C4-2B (cell line): Measurements from ENCODE around the gene KCNMB2.

Experiments
- H3K27ac ChIP-seq: fragments of 450-650 bp; 2 replicates; pipeline ENCODE4 v1.5.1; 2017
- CTCF ChIP-seq: fragments of 450-650 bp; conservative IDR thresholded peaks from 2 replicates; pipeline ENCODE4 v1.5.1; 2017; ENCODE audit warnings: mild to moderate bottlenecking
- ZFX ChIP-seq: fragments of 450-650 bp; IDR thresholded peaks from 2 replicates; pipeline ENCODE4 v1.6.1; 2017

KCNMB2 gene

GRCh38 chr3:178583963-178584575 is 47.8 kb downstream of the KCNMB2 start:
- TF ChIP-seq ZFX (no peak), CTCF (no peak)
- no peak overlapping the region; the same call in 1 of the 2 replicates for H3K27ac ChIP-seq

GRCh38 chr3:178584722-178585380 is 48.6 kb downstream of the KCNMB2 start:
- no peak overlapping the region for H3K27ac ChIP-seq
- TF ChIP-seq ZFX (no peak), CTCF (no peak)

- H3K27ac ChIP-seq: no peak overlapping the region
- TF ChIP-seq ZFX (no peak), CTCF (no peak)
These were observed 49.2 kb downstream of the KCNMB2 start for GRCh38 chr3:178585454-178585853.

GRCh38 chr3:178586076-178586475 is 49.8 kb downstream of the KCNMB2 start:
- no peak overlapping the region for H3K27ac ChIP-seq
- TF ChIP-seq CTCF (no peak), ZFX (no peak)

GRCh38 chr3:178588628-178589027 is 52.4 kb downstream of the KCNMB2 start:
- H3K27ac ChIP-seq: no peak overlapping the region
- TF ChIP-seq ZFX (no peak), CTCF (no peak)

GRCh38 chr3:178593786-178594185 is 57.5 kb downstream of the KCNMB2 start:
- H3K27ac ChIP-seq: no peak overlapping the region
- no peak for TF ChIP-seq CTCF
- TF ChIP-seq ZFX: no peak

GRCh38 chr3:178597371-178597770 is 61.1 kb downstream of the KCNMB2 start:
- no peak overlapping the region for H3K27ac ChIP-seq
- TF ChIP-seq ZFX (no peak), CTCF (no peak)
